Measurements from ENCODE around the gene PTPN2. TPM values are rescaled to one million over a fixed set of nuclear protein-coding genes. Genes with fewer than 3 reads are reported as not detected.

PTPN2 gene
- total RNA-seq, 1 donor from 2014 or later = 47.9 TPM

- FAIRE-seq (no peak), DNase-seq (ENCODE audit: low read depth) (peak; percentile 33)
- H3K36me3 ChIP-seq (ENCODE audit: control insufficient read depth, insufficient read depth, low read length) = no peaks in the 10 kb centered on the region
- TF ChIP-seq, protein P1, sequence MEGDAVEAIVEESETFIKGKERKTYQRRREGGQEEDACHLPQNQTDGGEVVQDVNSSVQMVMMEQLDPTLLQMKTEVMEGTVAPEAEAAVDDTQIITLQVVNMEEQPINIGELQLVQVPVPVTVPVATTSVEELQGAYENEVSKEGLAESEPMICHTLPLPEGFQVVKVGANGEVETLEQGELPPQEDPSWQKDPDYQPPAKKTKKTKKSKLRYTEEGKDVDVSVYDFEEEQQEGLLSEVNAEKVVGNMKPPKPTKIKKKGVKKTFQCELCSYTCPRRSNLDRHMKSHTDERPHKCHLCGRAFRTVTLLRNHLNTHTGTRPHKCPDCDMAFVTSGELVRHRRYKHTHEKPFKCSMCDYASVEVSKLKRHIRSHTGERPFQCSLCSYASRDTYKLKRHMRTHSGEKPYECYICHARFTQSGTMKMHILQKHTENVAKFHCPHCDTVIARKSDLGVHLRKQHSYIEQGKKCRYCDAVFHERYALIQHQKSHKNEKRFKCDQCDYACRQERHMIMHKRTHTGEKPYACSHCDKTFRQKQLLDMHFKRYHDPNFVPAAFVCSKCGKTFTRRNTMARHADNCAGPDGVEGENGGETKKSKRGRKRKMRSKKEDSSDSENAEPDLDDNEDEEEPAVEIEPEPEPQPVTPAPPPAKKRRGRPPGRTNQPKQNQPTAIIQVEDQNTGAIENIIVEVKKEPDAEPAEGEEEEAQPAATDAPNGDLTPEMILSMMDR (IDR thresholded peaks at IDR 0.05; ENCODE audit: insufficient read depth, low read length, severe bottlenecking) = peak; percentile 57
- H3K4me3 ChIP-seq (ENCODE audit: low read depth, low read length) = no peak overlapping the region
- H3K27me3 ChIP-seq (ENCODE audit: control insufficient read depth, insufficient read depth, low read length) = no peaks in the 10 kb centered on the region
Observed at GRCh38 chr18:12886498-12887126, 2.6 kb upstream of the PTPN2 start.

GRCh38 chr18:12885500-12885899, 1.5 kb upstream of the PTPN2 start:
- H3K4me3 ChIP-seq (ENCODE audit: low read depth, low read length) = no peak overlapping the region
- FAIRE-seq = no peak
- no peak for DNase-seq (ENCODE audit: low read depth)
- TF ChIP-seq, protein P1 (IDR thresholded peaks at IDR 0.05; ENCODE audit: insufficient read depth, low read length, severe bottlenecking) = no peak
- H3K27me3 ChIP-seq (ENCODE audit: control insufficient read depth, insufficient read depth, low read length) = no peaks in the 10 kb centered on the region
- H3K36me3 ChIP-seq (ENCODE audit: control insufficient read depth, insufficient read depth, low read length) = no peaks in the 10 kb centered on the region

DNA sequence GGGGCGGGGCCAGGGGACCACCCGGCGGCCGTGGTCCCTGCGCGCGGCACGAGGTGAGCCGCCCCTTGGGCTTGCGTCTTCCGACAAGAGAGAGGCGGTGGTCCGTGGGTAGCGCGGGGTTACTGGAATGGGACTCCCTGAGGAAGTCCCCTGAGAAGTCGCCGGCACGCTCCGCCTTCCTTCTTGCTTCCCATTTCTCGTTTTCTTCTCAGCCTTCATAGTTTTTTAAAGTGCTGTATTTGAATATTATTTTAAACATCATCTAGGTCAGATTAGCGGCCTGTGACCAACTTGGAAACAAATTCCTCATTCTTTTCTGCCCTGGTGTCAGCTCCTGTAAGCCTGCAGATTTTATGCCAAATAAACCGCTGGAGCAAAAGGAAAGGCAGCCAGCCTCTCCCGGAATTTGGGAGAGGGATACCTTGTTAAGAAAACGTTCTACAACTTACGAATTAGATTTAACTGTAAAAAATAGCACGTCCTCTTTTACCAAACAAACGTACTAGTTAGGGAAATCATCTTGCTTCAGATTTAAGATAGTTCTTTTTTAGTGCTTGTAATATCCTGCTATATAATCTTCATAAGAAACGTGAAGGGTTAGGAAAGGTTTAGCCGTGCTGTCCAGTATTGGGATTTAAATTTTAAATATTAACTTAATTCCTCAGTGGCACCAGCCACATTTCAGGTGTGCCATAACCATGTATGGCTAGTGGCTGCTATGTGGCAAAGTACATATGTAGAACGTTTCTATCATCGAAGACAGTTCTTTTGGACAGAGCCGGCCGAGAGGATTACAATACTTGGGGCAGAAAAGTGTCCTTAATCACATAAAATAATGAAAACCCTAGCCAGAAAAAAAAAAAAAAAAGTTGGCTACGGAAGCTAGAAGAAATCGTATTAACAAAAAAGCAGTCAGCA, 628 bp upstream of the PTPN2 start:
- peak overlapping the region; percentile 87 for H3K4me3 ChIP-seq (ENCODE audit: low read depth, low read length)
- TF ChIP-seq, protein P1 (IDR thresholded peaks at IDR 0.05; ENCODE audit: insufficient read depth, low read length, severe bottlenecking) = no peak
- no peaks in the 10 kb centered on the region for H3K27me3 ChIP-seq (ENCODE audit: control insufficient read depth, insufficient read depth, low read length)
- no peaks in the 10 kb centered on the region for H3K36me3 ChIP-seq (ENCODE audit: control insufficient read depth, insufficient read depth, low read length)
- FAIRE-seq (no peak), DNase-seq (ENCODE audit: low read depth) (peak; percentile 21)

GRCh38 chr18:12883372-12883683, 709 bp downstream of the PTPN2 start:
- FAIRE-seq (no peak), DNase-seq (ENCODE audit: low read depth) (no peak)
- TF ChIP-seq, protein P1 (IDR thresholded peaks at IDR 0.05; ENCODE audit: insufficient read depth, low read length, severe bottlenecking) = no peak
- Histone ChIP-seq H3K27me3 (ENCODE audit: control insufficient read depth, insufficient read depth, low read length) (no peaks in the 10 kb centered on the region), H3K36me3 (ENCODE audit: control insufficient read depth, insufficient read depth, low read length) (no peaks in the 10 kb centered on the region), H3K4me3 (ENCODE audit: low read depth, low read length) (peak overlapping the region; percentile 87)

GRCh38 chr18:12882453-12883371, 1.3 kb downstream of the PTPN2 start:
- H3K36me3 ChIP-seq (ENCODE audit: control insufficient read depth, insufficient read depth, low read length) = no peaks in the 10 kb centered on the region
- FAIRE-seq (no peak), DNase-seq (ENCODE audit: low read depth) (no peak)
- TF ChIP-seq, protein P1 (IDR thresholded peaks at IDR 0.05; ENCODE audit: insufficient read depth, low read length, severe bottlenecking) = no peak
- H3K27me3 ChIP-seq (ENCODE audit: control insufficient read depth, insufficient read depth, low read length) = no peaks in the 10 kb centered on the region
- H3K4me3 ChIP-seq (ENCODE audit: low read depth, low read length) = peak overlapping the region; percentile 87

Measured in bronchial epithelial cell (primary cell).